Epidermal melanocyte (primary cell): Measurements from ENCODE around the gene SMOC2.

Experiments used
- DNase-seq: peaks from one replicate; pipeline ENCODE4 v3.0.0; 2011; ENCODE audit warnings: low spot score; ENCODE audit not compliant: insufficient read length

Gene SMOC2

DNA sequence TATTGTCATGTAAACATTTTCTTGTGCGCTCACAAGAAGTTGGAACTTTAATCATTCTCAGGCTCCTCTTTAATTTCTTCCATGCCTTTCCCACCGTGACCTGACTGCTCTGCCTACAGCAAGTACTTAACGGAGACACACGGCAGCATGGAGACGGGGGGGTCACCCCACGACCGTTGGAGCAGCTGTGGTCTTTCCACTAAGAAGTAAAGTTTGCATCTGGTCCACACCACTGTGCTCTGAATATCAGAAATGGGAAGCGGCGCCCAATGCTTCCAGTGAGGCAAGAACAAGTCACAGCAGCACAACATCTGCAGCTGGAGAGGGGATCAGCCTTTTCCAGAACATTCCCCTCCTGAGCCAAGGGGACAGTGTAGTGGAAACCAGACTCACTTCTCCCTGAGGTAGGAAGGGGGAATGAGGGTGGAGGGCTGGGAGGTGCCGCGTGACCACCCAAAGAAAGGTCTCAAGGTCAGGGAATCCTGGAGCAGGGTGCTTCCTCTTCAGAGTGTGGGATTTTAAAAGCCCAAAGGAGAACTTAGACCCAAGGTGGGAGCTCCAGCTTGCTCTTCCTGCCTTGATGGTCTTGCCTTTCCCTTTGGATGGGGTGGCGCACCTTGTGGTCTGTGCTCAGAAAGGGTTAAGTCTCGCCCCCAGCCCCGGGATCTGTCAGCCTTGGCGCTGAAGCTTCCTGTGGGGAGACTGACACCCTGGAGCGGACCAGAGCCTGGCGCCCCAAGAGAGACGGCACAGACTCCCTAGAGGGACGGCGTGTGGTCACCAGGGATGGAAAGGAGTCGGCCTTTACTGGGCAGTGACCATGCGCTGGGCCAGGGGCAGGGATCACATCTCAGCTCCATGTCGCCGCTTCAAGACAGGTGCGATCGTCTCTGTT is 25.6 kb upstream of the SMOC2 start:
- DNase-seq, result no peak

DNA sequence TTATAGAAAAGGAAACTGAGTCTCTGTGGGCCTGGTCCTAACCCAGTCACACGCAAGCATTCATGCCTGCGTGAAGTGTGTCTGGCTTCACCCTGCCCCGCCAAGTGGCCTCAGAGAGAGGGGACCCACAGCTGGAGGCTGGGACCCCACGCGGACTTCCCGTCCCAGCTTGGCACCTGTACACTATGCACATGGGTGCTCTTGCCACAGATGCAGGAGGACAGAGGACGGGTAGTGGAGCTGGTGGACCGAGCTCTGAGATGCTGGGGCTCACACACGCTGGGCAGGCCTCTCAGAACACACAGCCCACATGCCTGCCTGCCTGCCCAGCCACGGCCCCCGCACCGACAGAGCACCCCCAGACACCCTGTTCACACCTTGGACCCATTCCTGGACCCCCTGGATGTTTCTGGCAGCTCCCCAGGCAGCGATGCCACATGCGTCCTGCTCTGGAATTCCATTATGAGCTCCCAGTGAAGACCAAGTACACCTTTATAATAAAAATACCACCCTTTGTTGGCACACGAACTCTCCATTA is 24.9 kb upstream of the SMOC2 start:
- DNase-seq, result no peak

DNA sequence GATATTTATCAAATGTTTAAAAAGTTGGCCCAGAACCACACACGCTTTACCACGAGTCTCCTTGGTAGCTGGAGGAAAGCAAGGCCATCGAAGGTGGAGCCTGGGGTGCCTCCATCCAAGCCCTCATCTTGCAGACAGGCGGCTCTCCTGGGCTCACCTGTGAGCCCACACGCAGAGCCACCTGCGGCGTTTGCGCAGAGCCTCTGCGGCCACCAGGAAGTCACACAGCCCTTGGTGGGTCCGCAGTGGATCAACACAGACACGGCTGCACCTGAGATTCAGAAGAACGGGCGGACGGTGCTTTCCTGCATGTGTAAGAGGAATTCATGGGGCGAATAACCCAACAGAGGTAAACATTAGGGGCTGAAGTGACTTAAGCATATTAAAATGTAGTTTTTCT is 24.5 kb upstream of the SMOC2 start:
- no peak for DNase-seq

DNA sequence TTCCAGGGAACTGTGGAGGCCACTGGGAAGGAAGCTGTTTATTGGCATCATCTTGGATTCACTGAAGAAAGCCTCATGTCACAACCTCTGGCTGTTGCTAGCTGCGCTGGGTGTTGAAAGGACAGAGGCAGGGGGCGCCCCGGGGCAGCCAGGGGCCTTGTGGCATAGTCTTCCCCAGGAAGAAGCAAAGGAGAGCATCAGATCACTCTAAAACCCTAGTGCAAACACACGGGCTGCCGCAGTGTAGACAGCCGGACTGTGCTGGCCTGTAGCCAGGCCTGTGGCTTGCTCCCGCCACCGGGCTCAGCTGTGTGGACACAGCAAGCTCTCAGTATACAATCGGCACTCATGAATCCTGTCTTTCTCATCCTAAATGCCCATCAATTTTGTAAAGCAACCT is 23.8 kb upstream of the SMOC2 start:
- DNase-seq, result no peak

DNA sequence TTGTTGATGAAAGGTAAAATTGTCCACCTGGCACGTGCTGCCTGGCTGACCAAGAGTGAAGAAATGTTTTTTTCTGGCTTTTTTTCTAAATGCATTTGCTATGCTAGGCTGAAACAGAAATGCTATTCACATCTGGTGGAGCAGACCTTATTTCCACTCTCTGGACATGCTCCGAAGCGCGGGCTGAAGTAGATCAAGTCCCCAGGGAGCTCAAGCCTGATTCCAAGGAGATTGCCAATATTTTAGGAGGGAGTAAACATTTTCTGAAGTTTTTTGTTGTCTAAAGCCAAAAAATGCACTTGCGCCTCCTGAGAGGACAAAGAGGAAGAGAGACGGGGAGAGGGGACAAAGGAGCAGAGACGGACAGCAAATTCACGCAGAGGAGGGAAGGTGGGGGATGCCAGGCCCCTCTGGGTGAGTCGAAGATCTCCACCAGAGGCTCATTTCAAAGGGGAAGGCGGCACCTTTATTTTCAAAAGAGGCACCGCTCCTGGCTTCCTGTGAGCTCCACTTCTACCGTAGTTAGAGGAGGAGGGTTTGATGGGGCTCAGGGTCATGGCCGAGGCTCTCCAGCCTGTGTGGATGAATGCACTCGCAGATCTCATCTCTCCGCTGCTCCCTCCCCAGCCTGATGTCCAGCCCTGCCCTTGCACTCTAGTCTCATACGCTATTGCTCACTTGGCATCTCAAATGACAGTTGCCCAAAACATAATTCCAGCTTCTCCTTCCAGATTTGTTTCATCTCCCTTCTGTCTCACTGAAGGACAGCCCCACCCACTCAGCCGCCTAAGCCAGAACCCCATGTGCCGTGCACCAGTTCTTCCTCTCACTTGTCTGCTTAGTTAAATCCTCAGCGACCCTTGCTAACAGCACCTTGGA is 23.1 kb upstream of the SMOC2 start:
- no peak for DNase-seq

DNA sequence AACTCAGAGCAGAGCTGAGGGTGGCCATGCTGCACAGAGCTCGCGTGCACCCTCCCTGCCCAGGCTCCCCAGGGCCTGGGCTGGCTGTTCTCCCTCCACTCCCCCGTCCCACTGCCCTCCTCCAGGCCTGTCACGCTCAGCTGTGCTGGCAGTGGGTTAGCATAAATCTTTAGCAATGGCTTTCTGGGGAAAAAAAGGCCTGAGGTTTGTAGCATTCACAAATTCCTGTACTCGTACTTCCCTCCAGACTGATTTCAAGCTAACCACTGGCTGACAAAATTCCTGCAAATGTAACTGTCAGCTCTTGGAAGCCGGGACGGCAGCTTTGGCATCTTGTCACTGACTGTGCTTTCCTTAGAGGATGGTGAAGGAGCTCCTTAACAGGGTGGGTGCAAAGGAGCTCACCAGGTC is 22.3 kb upstream of the SMOC2 start:
- no peak for DNase-seq

DNA sequence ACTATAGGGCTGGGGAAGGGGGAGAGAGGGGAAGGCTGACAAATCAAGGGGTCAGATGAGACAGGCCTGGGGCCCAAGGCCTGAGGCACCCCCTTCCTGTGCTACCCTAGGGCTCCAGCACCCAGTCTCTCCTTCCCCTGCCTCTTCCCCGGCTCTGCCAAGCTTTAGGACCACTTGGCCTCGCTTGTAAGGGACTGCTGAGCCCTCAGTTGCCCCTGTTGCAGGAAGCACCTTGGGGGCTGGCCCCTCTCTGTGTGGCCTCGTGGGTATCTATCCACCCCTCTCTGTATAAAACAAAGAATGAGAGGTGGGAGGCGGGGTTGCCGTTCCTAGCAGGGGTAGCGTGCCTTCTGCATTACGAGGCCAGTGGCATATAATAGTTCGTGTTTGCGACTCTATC is 21.4 kb upstream of the SMOC2 start:
- no peak for DNase-seq

DNA sequence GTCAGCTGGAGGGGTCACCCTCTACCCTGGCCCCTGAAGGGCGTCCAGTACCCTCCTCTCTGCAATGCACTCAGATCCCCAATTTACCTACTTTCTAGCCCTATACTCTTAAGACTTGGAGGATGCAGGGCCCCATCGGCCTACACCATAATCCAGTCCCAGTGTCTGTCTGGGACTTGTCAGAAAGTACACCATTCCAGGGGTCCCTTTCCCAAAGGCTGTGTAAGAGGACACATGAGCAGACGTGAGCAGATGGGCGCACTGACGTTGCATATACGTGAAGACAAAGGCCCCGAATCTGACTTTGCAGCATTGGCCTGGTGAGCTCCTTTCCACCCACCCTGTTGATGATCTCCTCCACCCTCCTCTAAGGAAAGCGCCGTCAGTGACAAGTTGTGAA is 20.9 kb upstream of the SMOC2 start:
- no peak for DNase-seq

DNA sequence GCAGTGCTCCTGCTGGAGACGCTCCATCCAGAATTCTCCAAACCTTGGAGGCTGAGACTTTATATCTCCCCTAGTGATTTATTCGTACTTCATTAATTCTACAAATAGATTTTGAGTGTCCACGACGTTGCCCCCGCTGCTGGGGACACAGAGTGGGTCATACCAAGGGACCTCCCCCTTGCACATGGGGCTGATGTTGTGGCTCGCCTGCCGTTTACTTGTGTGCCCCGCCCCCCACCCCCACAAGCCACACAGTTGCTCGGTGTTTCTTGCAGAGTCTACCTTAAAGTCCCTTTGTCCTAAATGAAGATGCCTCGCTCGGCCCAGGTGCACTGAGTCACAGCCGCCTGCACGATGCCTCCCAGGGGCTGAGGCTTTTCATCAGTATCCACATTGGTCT is 20.3 kb upstream of the SMOC2 start:
- no peak for DNase-seq

DNA sequence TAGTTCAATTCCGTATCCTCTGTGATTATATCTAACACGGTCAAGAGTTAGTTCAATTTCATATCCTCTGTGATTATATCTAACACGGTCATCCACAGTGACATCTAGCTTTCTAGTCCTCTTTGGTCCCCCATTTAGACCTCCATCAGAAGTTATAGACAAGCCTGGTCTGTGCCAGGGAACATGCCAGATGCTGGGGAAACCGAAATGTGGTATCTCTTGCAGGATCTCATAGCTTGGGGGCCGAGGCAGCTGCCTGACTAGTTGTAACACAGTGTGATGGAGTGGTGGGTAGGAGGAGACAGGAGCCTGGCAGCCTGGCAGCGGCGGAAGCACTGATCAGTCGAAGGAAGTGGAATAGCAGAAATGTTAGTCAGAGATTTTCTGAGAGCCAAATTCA is 13.8 kb upstream of the SMOC2 start:
- DNase-seq, result no peak

DNA sequence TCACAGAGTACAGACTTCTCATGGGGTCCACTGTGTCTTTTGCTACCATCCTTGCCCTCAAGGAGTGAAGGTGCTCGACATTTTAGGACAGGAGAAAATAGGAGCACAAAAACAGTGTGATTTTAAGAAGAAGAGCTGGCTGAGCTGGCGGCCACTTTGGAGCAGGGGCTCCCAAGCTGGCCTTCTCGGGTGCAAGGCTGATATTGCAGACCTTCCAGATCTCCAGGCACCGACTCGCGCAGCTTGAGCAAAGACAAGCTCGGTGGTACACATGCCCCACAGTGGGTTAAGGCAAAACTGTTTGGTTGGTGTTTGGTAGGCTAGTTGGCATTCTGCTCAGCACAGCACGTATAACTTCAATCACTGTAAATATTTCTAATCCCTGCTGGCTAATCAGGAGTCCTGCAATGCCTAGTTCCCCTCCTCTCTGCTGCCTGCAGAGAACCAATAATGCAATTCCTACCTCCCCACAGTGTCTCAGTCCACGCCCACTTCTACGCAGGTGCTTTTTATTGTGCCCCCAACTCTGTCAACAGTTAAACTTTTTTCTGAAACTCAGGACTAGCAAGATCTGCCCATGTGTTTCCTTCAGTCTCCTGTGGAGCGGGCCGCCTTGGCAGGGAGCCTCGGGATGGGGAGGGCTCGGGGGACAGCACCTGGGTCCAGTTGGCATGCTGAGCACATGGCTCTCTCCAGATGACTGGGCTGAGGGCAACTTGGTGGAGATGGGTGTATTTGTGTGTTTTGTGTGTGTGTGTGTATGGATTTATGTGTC is 12.7 kb upstream of the SMOC2 start:
- DNase-seq, result no peak

DNA sequence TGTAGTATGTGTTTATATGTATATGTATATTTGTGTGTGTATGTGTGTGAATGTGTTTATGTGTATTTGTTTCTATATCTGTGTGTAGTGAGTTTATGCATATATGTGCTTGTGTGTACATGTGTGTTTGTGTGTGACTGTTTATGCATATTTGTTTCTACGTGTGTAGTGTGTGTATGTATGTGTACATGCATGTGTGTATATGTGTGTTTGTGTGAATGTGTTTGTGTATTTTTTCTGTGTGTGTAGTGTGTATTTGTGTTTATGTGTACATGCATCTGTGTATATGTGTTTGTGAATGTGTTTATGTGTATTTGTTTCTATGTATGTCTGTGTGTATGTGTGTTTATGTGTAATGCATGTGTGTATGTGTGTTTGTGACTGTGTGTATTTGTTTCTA is 12.1 kb upstream of the SMOC2 start:
- DNase-seq, result no peak

DNA sequence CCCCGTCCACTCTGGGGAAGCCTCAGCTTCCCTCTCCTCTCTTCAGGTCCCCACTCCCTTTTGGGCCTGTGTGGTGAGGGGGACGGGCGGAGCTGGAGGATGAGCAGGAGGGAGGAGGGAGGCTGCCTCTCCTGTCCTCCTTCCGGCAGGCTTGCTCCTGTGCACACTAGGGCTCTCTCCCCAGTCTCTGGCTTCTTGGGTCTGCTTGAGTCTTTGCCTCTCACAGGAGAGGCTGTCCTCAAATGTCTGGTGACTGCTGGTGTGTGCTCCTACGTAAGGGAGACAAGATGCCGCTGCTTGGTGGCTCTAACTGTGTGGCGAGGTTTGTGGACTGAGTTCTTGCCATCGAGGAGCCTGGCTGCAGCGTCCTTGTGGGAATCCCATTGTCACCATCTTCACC is 8.8 kb upstream of the SMOC2 start:
- DNase-seq, result no peak

DNA sequence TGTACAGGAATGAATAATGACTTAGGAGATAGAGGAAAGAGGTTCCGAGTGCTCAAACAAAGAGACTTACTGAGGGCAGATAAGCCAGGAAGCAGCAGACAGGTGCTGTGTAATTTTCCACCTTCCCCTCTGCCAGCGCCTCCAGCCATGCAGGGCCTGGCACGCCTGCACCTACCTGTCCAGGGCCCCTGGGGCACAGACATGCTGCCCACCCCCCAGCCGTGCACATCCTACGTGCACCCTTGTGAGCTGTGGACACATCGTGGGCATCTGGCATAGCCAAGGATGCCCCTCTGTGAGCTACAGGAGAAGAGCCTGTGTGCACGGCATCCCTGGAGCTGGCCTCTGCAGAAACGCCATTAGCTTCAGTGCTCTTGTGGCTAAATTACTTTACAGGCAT is 7.1 kb upstream of the SMOC2 start:
- no peak for DNase-seq

DNA sequence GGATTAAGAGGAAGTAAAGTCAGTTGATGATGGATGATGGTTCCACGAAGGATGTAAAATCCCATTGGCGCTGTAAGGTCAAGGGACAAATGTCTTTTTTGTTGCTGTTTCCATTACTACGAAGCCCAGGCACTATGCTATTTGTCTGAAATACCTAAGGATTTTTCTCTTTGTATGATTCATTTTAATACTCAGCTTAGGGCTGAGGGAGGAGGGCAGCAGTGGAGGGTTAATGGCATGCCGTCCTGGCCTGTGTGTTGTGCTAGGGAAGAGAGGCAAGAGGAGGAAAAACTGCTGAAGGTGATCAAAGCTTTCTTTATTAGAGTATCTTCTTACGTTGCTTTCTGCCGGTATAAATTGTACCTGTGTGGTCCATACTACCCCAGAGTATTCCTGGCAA is 6.5 kb upstream of the SMOC2 start:
- DNase-seq, result no peak

DNA sequence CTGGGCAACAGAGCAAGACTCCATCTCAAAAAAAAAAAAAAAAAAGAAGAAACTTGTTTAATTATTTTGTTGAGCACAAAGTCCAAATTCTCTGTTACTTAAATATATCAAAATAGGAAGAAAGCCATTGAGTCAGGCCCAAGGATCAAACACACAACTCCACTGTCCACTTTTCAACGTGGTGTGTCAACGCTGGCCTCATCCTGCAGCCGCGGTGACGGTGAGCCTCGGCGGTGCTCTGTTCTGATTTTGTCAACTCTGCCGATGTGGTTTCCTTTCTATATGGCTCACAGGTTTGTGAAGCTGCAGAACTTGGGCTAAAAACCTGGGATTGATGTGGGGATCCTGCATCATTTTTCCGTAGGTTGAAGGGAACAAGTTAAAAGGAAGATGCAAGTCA is 3.2 kb upstream of the SMOC2 start:
- no peak for DNase-seq

DNA sequence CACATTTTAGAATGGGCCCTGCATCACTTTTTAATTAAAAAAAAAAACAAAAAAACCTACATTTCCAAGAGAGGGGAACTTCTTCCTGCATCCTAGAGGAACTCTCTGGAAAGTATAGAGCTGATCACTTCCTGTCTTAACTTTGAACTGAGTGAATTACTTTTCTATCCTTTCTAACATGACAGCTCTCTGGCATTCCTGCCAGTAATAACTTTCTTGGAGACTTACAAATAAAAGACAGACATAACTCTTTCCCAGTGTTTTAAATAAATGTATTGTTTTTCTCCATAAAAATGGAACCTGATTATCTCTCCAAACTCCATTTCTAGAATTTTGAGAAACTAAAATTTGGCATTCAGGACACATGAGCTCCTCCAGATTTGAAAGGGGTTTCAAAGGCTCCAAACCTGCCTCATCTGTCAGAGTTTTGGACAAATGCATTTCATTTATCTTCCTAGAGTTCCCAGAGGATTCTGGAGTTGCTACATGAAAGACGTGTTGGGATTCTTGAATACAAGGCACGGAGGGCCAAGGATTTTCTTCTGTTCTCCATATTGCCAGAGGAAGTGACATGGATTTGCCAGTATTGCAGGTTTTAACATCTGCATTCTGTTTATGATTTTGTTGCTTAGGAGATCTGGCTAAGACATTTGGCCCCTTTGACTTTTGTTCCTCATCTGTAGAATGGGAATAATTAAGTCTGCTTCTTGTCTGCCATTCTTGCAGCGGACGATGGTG is 2.0 kb upstream of the SMOC2 start:
- no peak for DNase-seq

DNA sequence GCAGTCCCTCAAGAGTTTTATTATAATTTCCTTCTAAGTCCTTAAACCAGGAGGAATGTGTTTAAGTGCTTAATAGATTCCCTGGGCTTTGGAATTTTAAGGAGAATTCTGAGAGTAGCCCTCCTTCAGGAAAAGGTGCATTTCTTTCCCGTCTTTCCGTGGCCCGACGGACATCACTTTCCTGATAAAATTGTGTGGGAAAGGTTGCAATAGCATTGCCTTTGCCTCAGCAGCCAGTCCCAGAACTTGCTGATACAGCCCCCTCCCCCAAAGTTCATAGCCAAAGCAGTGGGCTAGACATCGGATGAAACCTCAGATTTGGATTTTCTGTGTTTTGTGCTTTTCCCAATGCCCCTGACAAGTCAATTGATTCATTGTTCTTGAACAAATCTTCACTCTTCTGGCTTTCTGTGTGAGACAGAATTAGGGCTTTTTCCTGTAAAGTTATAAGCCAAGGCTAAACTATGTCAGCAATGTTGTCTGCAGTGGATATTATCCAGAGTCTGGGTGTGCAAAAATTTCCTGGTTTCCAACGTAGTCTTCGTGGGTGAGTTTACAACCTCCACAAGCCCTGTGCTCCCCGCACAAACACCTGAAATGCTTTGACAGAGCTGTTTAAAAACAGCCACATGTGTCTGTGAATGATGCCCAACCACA is 1.1 kb upstream of the SMOC2 start:
- DNase-seq, result no peak

DNA sequence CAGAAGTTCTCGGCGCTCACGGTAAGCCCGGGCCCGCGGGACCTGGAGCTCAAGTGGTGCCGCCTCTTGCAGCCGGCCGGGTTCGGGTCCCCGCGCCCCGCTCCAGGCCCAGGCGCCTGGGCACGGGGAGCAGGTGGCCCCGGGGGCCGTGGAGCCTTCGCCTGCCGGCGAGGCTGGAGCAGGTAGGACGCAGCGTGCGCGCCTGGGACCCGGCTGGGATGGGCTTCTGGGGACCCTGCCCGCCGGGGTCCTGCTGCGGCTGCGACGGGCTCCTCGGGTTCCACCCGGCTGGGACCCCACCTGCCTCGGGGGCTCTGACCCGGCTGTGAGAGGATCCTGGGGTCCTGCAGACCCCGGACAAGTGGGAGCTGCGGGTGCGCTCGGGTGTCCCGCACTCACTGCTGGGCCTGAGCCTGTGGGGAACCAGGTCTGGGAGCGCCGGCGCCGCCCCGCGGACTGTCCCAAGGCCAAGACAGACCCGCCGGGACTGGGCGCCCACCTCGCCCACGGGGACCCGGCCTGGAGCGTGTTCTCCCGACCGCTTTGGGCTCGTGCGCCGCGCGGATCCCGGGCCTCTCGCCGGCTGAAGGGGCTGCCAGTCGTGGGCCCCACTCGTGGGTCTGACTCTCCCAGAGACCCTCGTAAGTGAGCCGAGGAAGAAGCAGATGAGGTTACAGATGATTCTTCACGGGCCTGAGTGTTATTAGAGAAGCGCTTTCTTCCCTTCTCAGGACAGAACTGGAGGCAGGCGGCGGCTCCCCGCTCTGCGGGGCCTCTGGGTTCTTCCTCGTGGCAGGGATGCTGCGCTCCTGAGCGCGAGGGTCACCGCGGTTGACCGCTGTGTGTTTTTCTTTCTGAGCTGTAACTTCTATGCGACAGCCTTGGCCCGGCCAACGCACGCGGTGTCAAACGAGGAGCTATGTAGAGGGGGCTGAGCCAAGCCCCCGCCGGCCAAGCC is 729 bp downstream of the SMOC2 start:
- DNase-seq, result no peak
